GM12873 (cell line): Measurements from ENCODE around the gene NPAS2.

ENCODE experiments used
- TF ChIP-seq, protein P1 (sequence below): IDR thresholded peaks from 2 replicates; pipeline ENCODE4 v1.5.1; 2012; ENCODE audit warnings: low read depth, mild to moderate bottlenecking, moderate library complexity, low read length, control low read depth; ENCODE audit not compliant: insufficient read depth; ENCODE audit errors: missing control alignments

NPAS2 gene

DNA sequence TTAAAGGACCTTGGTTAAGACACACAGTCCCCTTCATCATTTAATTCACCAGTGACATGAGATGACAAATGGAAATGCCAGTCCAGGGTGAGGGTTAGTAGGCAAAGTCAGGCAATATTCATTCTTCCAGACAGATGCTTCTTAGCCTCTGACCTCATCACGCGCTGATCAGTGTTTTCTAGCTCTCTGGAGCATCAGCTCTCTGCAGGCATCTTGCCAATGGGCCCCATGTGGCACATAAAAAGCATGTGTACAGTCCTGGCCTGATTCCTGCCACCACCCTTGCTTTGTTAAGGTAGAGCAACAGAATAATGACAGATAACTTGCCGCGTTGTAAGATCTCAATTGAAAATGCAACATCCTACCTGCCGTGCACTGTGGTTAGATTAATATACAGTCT is 20.3 kb upstream of the NPAS2 start:
- TF ChIP-seq, protein P1, sequence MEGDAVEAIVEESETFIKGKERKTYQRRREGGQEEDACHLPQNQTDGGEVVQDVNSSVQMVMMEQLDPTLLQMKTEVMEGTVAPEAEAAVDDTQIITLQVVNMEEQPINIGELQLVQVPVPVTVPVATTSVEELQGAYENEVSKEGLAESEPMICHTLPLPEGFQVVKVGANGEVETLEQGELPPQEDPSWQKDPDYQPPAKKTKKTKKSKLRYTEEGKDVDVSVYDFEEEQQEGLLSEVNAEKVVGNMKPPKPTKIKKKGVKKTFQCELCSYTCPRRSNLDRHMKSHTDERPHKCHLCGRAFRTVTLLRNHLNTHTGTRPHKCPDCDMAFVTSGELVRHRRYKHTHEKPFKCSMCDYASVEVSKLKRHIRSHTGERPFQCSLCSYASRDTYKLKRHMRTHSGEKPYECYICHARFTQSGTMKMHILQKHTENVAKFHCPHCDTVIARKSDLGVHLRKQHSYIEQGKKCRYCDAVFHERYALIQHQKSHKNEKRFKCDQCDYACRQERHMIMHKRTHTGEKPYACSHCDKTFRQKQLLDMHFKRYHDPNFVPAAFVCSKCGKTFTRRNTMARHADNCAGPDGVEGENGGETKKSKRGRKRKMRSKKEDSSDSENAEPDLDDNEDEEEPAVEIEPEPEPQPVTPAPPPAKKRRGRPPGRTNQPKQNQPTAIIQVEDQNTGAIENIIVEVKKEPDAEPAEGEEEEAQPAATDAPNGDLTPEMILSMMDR: no peak

DNA sequence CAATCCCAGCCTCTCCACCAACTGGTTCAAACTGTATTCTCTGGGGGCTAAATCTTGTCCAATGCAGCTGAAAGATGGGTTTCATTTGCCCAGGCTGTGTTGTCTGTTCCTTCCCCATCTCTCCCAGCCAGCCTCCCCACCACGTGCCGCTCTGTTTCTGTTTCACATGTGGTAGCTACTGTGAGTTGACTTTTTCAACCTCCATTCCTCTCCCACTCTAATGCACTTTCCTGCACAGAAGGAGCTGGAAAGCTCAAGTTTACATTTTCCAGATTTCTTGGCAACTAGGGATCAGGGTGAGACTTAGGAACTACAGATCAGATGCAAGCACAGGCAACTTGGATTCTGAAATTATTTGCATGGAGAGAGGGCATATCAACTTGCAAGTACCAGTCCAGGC is 19.0 kb upstream of the NPAS2 start:
- TF ChIP-seq, protein P1: no peak

DNA sequence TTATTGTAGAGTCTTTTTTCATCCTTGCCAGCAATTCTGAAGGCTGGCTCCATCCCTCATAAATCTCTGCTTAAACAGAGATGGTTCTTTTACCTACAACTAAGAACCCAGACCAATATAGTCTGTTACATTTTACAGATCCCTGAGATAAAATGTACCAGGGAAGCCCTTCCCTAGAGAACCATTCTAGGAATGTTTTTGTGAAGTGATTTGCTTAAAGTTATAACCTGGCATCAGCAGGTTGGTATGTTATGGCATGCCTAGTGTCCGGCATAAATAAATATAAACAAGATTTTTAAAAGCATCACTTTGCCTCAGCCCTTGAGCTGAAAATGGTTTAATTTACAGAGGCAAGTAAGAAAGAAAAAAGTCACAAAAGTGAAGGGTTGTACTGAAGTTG is 18.5 kb upstream of the NPAS2 start:
- TF ChIP-seq, protein P1: no peak

GRCh38 chr2:100802066-100802465 is 17.9 kb upstream of the NPAS2 start:
- TF ChIP-seq, protein P1: no peak

- TF ChIP-seq, protein P1: no peak
Observed at GRCh38 chr2:100803334-100803733, 16.6 kb upstream of the NPAS2 start.

GRCh38 chr2:100806550-100806949 is 13.4 kb upstream of the NPAS2 start:
- TF ChIP-seq, protein P1: no peak

GRCh38 chr2:100807707-100808106 is 12.2 kb upstream of the NPAS2 start:
- TF ChIP-seq, protein P1: no peak
